ENCODE results near the gene ASIC5. TPM values are rescaled to one million over a fixed set of nuclear protein-coding genes. Genes with fewer than 3 reads are reported as not detected.

Gene ASIC5
- total and polyA plus RNA-seq, 2 experiments from 2014 or later, result not detected

- no peaks in the 10 kb centered on the region for H3K4me1 ChIP-seq (ENCODE audit: insufficient read depth)
- TF ChIP-seq CTCF (IDR thresholded peaks at IDR 0.05; ENCODE audit: poor library complexity), result no peak
- no peak for TF ChIP-seq EZH2 (IDR thresholded peaks at IDR 0.05; ENCODE audit: borderline replicate concordance)
- no peak for TF ChIP-seq EZH2phosphoT487 (IDR thresholded peaks at IDR 0.05; ENCODE audit: low read depth, severe bottlenecking, unreplicated experiment)
- 67% methylated on average over 2 of the region's 2 CpGs for WGBS (ENCODE audit: low lambda C conversion rate, missing lambda C conversion rate)
- H3K36me3 ChIP-seq (replicated peaks; ENCODE audit: insufficient read depth, low read depth), result no peaks in the 10 kb centered on the region
- H3K79me2 ChIP-seq, result no peaks in the 10 kb centered on the region
- H2AFZ ChIP-seq, result no peak overlapping the region
- H3K9me3 ChIP-seq (ENCODE audit: low read depth), result no peaks in the 10 kb centered on the region
- H3K27ac ChIP-seq, result peak overlapping the region; percentile 30
- DNase-seq (ENCODE audit: low spot score), result no peak
- no peaks in the 10 kb centered on the region for H3K9me2 ChIP-seq (replicated peaks; ENCODE audit: insufficient read depth)
- H3K4me2 ChIP-seq, result no peak overlapping the region
- H3K4me3 ChIP-seq, result no peak overlapping the region
- no peaks in the 10 kb centered on the region for H3K27me3 ChIP-seq
- H4K20me1 ChIP-seq (ENCODE audit: insufficient read depth, poor library complexity, severe bottlenecking), result no peaks in the 10 kb centered on the region
These were observed 10.2 kb downstream of the ASIC5 start for GRCh38 chr4:155855897-155856296.

- Histone ChIP-seq H3K9me2 (replicated peaks; ENCODE audit: insufficient read depth) (no peaks in the 10 kb centered on the region), H3K4me2 (peak overlapping the region; percentile 33), H3K27ac (peak overlapping the region; percentile 11), H3K36me3 (replicated peaks; ENCODE audit: insufficient read depth, low read depth) (no peaks in the 10 kb centered on the region), H2AFZ (peak overlapping the region; percentile 25), H4K20me1 (ENCODE audit: insufficient read depth, poor library complexity, severe bottlenecking) (no peaks in the 10 kb centered on the region), H3K9me3 (ENCODE audit: low read depth) (no peaks in the 10 kb centered on the region), H3K27me3 (no peaks in the 10 kb centered on the region), H3K79me2 (no peaks in the 10 kb centered on the region), H3K4me3 (no peak overlapping the region), H3K4me1 (ENCODE audit: insufficient read depth) (no peaks in the 10 kb centered on the region)
- DNase-seq (ENCODE audit: low spot score), result peak; percentile 32
- TF ChIP-seq EZH2phosphoT487 (IDR thresholded peaks at IDR 0.05; ENCODE audit: low read depth, severe bottlenecking, unreplicated experiment), result no peak
- TF ChIP-seq EZH2 (IDR thresholded peaks at IDR 0.05; ENCODE audit: borderline replicate concordance), result no peak
- WGBS (ENCODE audit: low lambda C conversion rate, missing lambda C conversion rate), result 57% methylated on average over 6 of the region's 6 CpGs
These were observed 11.4 kb downstream of the ASIC5 start for GRCh38 chr4:155854582-155855226.

- Histone ChIP-seq H3K4me3 (no peak overlapping the region), H3K4me1 (ENCODE audit: insufficient read depth) (no peaks in the 10 kb centered on the region), H2AFZ (no peak overlapping the region), H3K9me2 (replicated peaks; ENCODE audit: insufficient read depth) (no peaks in the 10 kb centered on the region), H3K9me3 (ENCODE audit: low read depth) (peaks cover under 1% of the 10 kb centered on the region), H3K79me2 (no peaks in the 10 kb centered on the region), H4K20me1 (ENCODE audit: insufficient read depth, poor library complexity, severe bottlenecking) (no peaks in the 10 kb centered on the region), H3K27me3 (no peaks in the 10 kb centered on the region), H3K4me2 (no peak overlapping the region), H3K27ac (no peak overlapping the region), H3K36me3 (replicated peaks; ENCODE audit: insufficient read depth, low read depth) (no peaks in the 10 kb centered on the region)
- 97% methylated on average over 3 of the region's 3 CpGs for WGBS (ENCODE audit: low lambda C conversion rate, missing lambda C conversion rate)
- no peak for TF ChIP-seq EZH2 (IDR thresholded peaks at IDR 0.05; ENCODE audit: borderline replicate concordance)
- no peak for TF ChIP-seq EZH2phosphoT487 (IDR thresholded peaks at IDR 0.05; ENCODE audit: low read depth, severe bottlenecking, unreplicated experiment)
- DNase-seq (ENCODE audit: low spot score), result no peak
These were observed 12.9 kb downstream of the ASIC5 start for GRCh38 chr4:155853189-155853588.

GRCh38 chr4:155849042-155849441, 17.0 kb downstream of the ASIC5 start:
- no peak for TF ChIP-seq CTCF (IDR thresholded peaks at IDR 0.05; ENCODE audit: poor library complexity)
- TF ChIP-seq EZH2phosphoT487 (IDR thresholded peaks at IDR 0.05; ENCODE audit: low read depth, severe bottlenecking, unreplicated experiment), result no peak
- Histone ChIP-seq H4K20me1 (ENCODE audit: insufficient read depth, poor library complexity, severe bottlenecking) (no peaks in the 10 kb centered on the region), H3K79me2 (no peaks in the 10 kb centered on the region), H3K9me3 (ENCODE audit: low read depth) (peaks cover 3% of the 10 kb centered on the region), H3K27ac (no peak overlapping the region), H3K9me2 (replicated peaks; ENCODE audit: insufficient read depth) (no peaks in the 10 kb centered on the region), H3K27me3 (no peaks in the 10 kb centered on the region), H3K4me2 (no peak overlapping the region), H3K4me1 (ENCODE audit: insufficient read depth) (no peaks in the 10 kb centered on the region), H2AFZ (no peak overlapping the region), H3K36me3 (replicated peaks; ENCODE audit: insufficient read depth, low read depth) (no peaks in the 10 kb centered on the region), H3K4me3 (no peak overlapping the region)
- 94% methylated on average over 4 of the region's 4 CpGs for WGBS (ENCODE audit: low lambda C conversion rate, missing lambda C conversion rate)
- no peak for DNase-seq (ENCODE audit: low spot score)

All from hepatocyte (in vitro differentiated cells).